Nephron (organoid): Measurements from ENCODE around the gene FDXR.

ENCODE experiments used
- H3K27ac Mint-ChIP-seq, 3 experiments: 2 replicates each; pipeline ENCODE4 v1.8.0; 2020; ENCODE audit warnings: mixed read lengths in 3 of 3, mild to moderate bottlenecking in 2 of 3, moderate library complexity in 1 of 3
- H3K27me3 Mint-ChIP-seq: 2 replicates; pipeline ENCODE4 v1.8.0; 2021; ENCODE audit warnings: low read depth, mild to moderate bottlenecking, moderate library complexity, mixed read lengths
- H3K36me3 Mint-ChIP-seq: 2 replicates; pipeline ENCODE4 v1.8.0; 2020; ENCODE audit warnings: low read depth, mixed read lengths
- H3K4me1 Mint-ChIP-seq: 2 replicates; pipeline ENCODE4 v1.8.0; 2020; ENCODE audit warnings: mixed read lengths
- H3K4me3 Mint-ChIP-seq, 3 experiments: 2 replicates each; pipeline ENCODE4 v1.8.0; 2020; ENCODE audit warnings: mild to moderate bottlenecking in 3 of 3, mixed read lengths in 3 of 3, moderate library complexity in 2 of 3
- H3K9me3 Mint-ChIP-seq: 2 replicates; pipeline ENCODE4 v1.8.0; 2020; ENCODE audit warnings: mixed read lengths
- TF ChIP-seq, protein P1 (sequence below), 3 experiments: fragments of 200-600 bp; sonication (generic); IDR thresholded peaks; one replicate each; pipeline ENCODE4 v1.5.0; 2021; ENCODE audit warnings: antibody characterized with exemption in 3 of 3; ENCODE audit not compliant: unreplicated experiment in 3 of 3

FDXR gene

DNA sequence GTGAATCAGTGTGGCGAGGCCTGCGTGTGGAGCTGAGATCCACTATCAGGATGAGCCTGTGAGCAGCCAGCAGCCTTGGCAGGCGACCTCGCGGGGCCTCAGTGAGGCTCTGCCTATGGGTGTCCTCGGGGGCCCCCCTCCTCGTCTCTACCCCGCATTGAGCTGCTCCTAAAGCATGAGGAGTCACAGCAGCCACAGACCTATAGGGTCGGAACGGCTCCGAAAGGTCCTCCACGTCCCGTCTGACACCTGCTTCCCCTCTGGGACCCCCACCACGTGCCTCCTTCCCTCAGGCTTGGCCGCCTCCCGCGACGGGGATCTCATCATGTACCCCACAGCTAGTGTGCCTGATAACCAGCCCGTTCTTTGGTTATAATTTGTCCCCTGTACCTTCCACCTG is 41.9 kb downstream of the FDXR start:
- TF ChIP-seq, protein P1, sequence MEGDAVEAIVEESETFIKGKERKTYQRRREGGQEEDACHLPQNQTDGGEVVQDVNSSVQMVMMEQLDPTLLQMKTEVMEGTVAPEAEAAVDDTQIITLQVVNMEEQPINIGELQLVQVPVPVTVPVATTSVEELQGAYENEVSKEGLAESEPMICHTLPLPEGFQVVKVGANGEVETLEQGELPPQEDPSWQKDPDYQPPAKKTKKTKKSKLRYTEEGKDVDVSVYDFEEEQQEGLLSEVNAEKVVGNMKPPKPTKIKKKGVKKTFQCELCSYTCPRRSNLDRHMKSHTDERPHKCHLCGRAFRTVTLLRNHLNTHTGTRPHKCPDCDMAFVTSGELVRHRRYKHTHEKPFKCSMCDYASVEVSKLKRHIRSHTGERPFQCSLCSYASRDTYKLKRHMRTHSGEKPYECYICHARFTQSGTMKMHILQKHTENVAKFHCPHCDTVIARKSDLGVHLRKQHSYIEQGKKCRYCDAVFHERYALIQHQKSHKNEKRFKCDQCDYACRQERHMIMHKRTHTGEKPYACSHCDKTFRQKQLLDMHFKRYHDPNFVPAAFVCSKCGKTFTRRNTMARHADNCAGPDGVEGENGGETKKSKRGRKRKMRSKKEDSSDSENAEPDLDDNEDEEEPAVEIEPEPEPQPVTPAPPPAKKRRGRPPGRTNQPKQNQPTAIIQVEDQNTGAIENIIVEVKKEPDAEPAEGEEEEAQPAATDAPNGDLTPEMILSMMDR (IDR thresholded peaks at IDR 0.05; ENCODE audit: unreplicated experiment in 3 of 3) = no peak
- Mint-ChIP-seq H3K36me3 (peaks cover 13% of the 10 kb centered on the region), H3K27me3 (peaks cover 13% of the 10 kb centered on the region), H3K4me1 (no peaks in the 10 kb centered on the region), H3K27ac (no peak overlapping the region), H3K9me3 (no peaks in the 10 kb centered on the region), H3K4me3 (no peak overlapping the region)

DNA sequence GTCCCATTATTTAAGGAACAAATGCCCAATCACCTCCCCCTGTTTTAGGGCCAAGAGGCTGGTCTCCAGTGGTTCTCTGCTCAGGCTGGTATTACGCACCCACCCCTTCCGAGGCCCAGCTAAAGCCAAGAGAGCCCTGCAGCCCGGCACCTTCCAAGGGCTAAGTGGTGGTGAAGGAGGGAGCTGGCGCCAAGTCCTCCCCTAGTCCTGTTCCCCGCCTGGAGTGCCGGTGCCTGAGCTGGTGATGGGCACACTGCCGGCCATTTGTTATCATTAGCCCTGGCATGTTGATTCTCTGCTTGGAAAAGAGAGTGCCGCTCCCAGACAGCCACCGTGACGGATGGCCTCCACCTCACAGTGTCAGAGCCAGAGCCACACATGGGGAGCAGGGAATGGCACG is 45.0 kb downstream of the FDXR start:
- H3K27ac Mint-ChIP-seq = no peak overlapping the region
- H3K36me3 Mint-ChIP-seq = peaks cover 12% of the 10 kb centered on the region
- H3K27me3 Mint-ChIP-seq = peaks cover 5% of the 10 kb centered on the region
- peaks cover 10% of the 10 kb centered on the region for H3K4me1 Mint-ChIP-seq
- TF ChIP-seq, protein P1 (IDR thresholded peaks at IDR 0.05; ENCODE audit: unreplicated experiment in 3 of 3) = no peak
- H3K4me3 Mint-ChIP-seq = no peak overlapping the region
- no peaks in the 10 kb centered on the region for H3K9me3 Mint-ChIP-seq

DNA sequence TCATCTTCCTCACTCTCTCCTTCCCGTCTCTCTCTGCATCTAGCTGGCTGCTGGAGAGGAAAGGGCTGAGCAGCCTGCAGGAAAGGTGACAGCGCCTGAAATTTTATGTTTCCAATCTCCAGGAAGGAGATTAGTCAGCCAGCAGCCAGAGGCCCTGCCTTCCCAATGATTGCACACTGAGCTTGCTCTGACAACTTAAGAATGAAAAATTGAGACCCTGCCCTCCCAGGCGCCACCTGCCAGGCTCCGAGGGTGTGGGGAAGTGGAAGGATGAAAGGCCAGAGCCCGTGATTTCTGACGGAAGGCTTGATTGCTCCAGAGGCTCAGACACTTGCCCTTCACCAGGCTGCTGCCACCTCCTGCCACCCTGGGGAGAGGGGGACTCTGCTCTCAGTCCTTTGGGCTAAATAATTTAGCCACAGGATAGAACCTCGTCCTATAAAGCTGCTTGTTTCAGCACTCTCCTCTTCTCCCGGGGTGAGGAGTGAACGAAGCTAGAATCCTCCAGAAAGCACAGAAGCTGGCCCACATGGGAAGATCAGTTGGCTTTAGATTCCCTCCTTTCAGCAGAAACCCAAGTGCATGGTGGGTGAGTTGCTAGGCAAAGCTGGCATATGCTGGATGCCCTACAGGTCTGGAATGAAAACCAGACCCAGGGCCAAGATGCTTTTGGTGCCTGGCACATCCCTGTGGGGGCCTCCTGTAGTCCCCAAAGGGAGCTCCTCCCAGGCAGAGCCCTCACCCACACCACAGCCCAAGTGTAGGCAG is 46.7 kb downstream of the FDXR start:
- peaks cover 6% of the 10 kb centered on the region for H3K36me3 Mint-ChIP-seq
- peaks cover 19% of the 10 kb centered on the region for H3K4me1 Mint-ChIP-seq

DNA sequence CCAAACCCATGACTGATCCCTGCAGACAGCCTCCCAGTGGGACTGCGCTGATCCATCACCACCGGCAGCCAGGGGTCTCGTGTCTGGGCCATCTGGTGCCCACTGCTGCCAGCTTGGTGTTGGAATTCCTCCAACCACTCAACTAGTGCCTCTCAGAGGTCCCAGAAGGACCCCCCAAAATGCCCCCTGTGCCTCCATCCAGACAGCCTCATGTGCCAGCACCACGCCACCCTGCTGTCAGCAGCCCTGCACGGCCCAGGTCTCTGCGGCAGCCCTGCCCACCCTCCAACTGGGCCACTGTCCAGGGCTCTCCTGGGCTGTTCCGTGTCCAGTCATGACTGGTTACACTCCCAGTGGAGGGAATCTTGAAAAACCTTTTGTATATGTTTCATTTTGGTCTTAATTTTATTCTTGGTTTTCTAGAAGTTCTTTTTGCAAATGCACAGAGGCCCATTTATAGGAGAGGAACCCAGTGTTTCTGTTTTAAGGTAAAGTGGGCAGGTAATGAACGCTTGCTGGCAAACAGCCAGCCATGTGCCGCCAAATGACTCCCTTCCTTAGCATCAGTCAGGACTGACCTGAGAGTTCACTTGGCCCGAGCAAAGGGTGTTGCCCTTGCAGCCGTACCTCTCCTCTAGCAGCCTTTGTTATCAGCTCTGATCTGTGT is 47.7 kb downstream of the FDXR start:
- H3K27ac Mint-ChIP-seq = no peak overlapping the region
- no peaks in the 10 kb centered on the region for H3K9me3 Mint-ChIP-seq
- H3K4me3 Mint-ChIP-seq = no peak overlapping the region
- TF ChIP-seq, protein P1 (IDR thresholded peaks at IDR 0.05; ENCODE audit: unreplicated experiment in 3 of 3) = no peak
- H3K36me3 Mint-ChIP-seq = no peaks in the 10 kb centered on the region
- no peaks in the 10 kb centered on the region for H3K27me3 Mint-ChIP-seq
- peaks cover 24% of the 10 kb centered on the region for H3K4me1 Mint-ChIP-seq

More for the DNA sequence above, 46.7 kb downstream of the FDXR start:
- H3K4me3 Mint-ChIP-seq = no peak overlapping the region
- H3K9me3 Mint-ChIP-seq = no peaks in the 10 kb centered on the region
- TF ChIP-seq, protein P1 (IDR thresholded peaks at IDR 0.05; ENCODE audit: unreplicated experiment in 3 of 3) = no peak
- H3K27ac Mint-ChIP-seq = no peak overlapping the region
- H3K27me3 Mint-ChIP-seq = peaks cover 3% of the 10 kb centered on the region

DNA sequence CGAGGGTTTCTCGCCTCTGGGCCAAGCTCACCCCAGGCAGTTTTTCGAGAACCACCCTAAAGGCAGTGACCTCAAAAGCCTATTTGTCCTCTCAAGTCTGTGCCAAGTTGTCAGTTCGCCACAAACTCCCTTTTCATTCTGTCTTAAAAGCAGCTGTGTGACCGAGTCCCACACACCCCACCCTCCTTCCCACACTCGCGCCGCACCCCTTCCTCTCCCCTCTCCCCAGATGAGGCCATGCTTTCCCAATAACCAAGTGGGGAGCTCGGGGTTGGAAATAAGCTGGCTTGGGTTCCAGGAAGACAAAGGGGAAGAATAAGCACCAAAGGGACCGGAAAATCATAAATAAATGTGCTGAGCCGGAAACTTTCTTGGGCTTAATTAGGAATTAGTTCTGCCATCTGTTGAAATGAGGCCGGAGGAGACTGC is 49.8 kb downstream of the FDXR start:
- no peak overlapping the region for H3K4me3 Mint-ChIP-seq
- H3K4me1 Mint-ChIP-seq = peaks cover 24% of the 10 kb centered on the region
- peaks cover 12% of the 10 kb centered on the region for H3K36me3 Mint-ChIP-seq
- peak overlapping the region in 1 of 3 experiments; percentile 52 for H3K27ac Mint-ChIP-seq
- H3K27me3 Mint-ChIP-seq = peaks cover 5% of the 10 kb centered on the region
- no peaks in the 10 kb centered on the region for H3K9me3 Mint-ChIP-seq
- TF ChIP-seq, protein P1 (IDR thresholded peaks at IDR 0.05; ENCODE audit: unreplicated experiment in 3 of 3) = no peak
